ENCODE measurements around the gene IL20RB. TPM values are rescaled to one million over a fixed set of nuclear protein-coding genes. Genes with fewer than 3 reads are reported as not detected.
A peak's percentile ranks its signal among the peaks of the same experiment; 100 is the strongest.

Gene IL20RB
- total and polyA plus RNA-seq, 5 donors from 2014 or later = 0.23 to 2.8 (median 0.51) TPM; not detected in 1

DNA sequence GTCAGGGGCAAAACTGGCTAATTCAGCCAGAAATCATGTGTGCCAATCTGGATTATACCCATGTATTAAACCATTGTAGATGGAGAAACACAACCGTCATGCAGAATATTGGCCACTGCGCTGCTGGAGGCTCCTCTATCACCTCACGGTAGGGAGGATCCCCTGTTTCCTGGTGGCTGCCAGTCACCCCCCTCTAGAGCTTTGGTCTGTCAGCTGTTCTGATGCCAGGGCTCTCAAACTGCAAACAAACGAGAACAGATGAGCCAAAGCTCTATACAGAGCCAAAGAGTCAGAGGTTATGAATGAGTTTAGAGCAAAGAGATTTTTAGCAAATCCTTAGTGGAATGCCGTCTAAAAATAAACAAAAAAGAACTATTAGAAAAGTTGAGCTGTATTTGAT lies 62.5 kb downstream of the IL20RB start:
- peaks cover 13% of the 10 kb centered on the region for H3K27me3 Mint-ChIP-seq
- H3K36me3 Mint-ChIP-seq = no peaks in the 10 kb centered on the region
- H3K4me1 ChIP-seq (ENCODE audit: control insufficient read depth, insufficient read depth, low read length, poor library complexity, severe bottlenecking) = no peaks in the 10 kb centered on the region
- no peaks in the 10 kb centered on the region for H3K36me3 ChIP-seq (ENCODE audit: control insufficient read depth, insufficient read depth, low read length)
- H3K9me3 Mint-ChIP-seq = no peaks in the 10 kb centered on the region
- H3K27me3 ChIP-seq (ENCODE audit: control insufficient read depth, insufficient read depth, low read length) = peaks cover 2% of the 10 kb centered on the region
- H3K4me1 Mint-ChIP-seq = no peaks in the 10 kb centered on the region
- no peak overlapping the region for H3K27ac Mint-ChIP-seq
- no peak overlapping the region for H3K27ac ChIP-seq (ENCODE audit: insufficient read depth, low read length, poor library complexity, severe bottlenecking)
- H3K9me3 ChIP-seq (ENCODE audit: control insufficient read depth in 2 of 2, low read length in 2 of 2) = no peaks in the 10 kb centered on the region
- H3K4me3 ChIP-seq (ENCODE audit: low read depth, low read length) = no peak overlapping the region
- no peak overlapping the region for H3K4me3 Mint-ChIP-seq
- ATAC-seq (ENCODE audit: low read depth in 2 of 2) (no peak), DNase-seq (no peak)

DNA sequence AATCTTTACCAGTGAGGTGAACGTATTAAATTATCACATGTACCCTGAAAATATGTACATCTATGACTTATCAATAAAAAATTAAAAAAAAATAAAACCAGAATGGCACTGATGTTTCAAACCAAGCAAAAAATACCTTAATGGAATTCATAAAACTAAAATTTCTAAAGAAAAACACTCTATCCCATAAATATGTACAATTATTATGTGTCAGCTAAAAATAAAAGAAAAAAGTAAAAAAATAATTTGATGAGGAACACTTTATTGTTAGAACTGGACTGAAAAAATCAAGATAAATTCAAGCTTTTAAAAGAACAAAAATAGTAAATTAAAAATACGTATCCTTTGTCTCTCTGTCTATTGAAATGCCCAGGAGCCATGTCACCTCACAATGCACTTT lies 63.1 kb downstream of the IL20RB start:
- H3K4me1 ChIP-seq (ENCODE audit: control insufficient read depth, insufficient read depth, low read length, poor library complexity, severe bottlenecking) = no peaks in the 10 kb centered on the region
- ATAC-seq (ENCODE audit: low read depth in 2 of 2) = no peak
- no peak for DNase-seq
- no peaks in the 10 kb centered on the region for H3K9me3 ChIP-seq (ENCODE audit: control insufficient read depth in 2 of 2, low read length in 2 of 2)
- Mint-ChIP-seq H3K4me3 (no peak overlapping the region), H3K27me3 (peaks cover 13% of the 10 kb centered on the region), H3K4me1 (no peaks in the 10 kb centered on the region), H3K27ac (no peak overlapping the region), H3K9me3 (no peaks in the 10 kb centered on the region), H3K36me3 (no peaks in the 10 kb centered on the region)
- H3K27ac ChIP-seq (ENCODE audit: insufficient read depth, low read length, poor library complexity, severe bottlenecking) = no peak overlapping the region
- peaks cover 2% of the 10 kb centered on the region for H3K27me3 ChIP-seq (ENCODE audit: control insufficient read depth, insufficient read depth, low read length)
- no peaks in the 10 kb centered on the region for H3K36me3 ChIP-seq (ENCODE audit: control insufficient read depth, insufficient read depth, low read length)
- H3K4me3 ChIP-seq (ENCODE audit: low read depth, low read length) = no peak overlapping the region

DNA sequence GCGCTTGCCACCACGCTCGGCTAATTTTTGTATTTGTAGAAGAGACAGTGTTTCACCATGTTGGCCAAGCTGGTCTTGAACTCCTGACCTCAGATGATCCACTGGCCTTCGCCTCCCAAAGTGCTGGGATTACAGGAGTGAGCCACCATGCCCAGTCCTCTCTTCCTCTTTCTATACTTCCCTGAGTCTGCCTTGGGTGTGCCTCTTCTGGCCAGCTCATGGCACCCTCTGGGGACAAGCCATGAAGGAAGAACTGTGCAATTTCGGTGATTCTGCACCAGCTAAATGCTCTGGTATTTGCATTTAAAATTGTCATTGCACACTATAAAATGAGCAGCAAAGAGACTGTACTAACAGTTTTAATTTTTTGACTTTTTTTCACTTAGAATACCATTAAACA lies 66.6 kb downstream of the IL20RB start:
- DNase-seq (no peak), ATAC-seq (ENCODE audit: low read depth in 2 of 2) (no peak)
- Histone ChIP-seq H3K36me3 (ENCODE audit: control insufficient read depth, insufficient read depth, low read length) (no peaks in the 10 kb centered on the region), H3K9me3 (ENCODE audit: control insufficient read depth in 2 of 2, low read length in 2 of 2) (no peaks in the 10 kb centered on the region), H3K27ac (ENCODE audit: insufficient read depth, low read length, poor library complexity, severe bottlenecking) (no peak overlapping the region), H3K4me1 (ENCODE audit: control insufficient read depth, insufficient read depth, low read length, poor library complexity, severe bottlenecking) (no peaks in the 10 kb centered on the region), H3K27me3 (ENCODE audit: control insufficient read depth, insufficient read depth, low read length) (peaks cover 2% of the 10 kb centered on the region), H3K4me3 (ENCODE audit: low read depth, low read length) (no peak overlapping the region)
- no peaks in the 10 kb centered on the region for H3K36me3 Mint-ChIP-seq
- peaks cover 26% of the 10 kb centered on the region for H3K27me3 Mint-ChIP-seq
- peaks cover 0 to 2% (median 0%) of the 10 kb centered on the region in 7 donors for H3K9me3 Mint-ChIP-seq
- no peak overlapping the region for H3K4me3 Mint-ChIP-seq
- H3K27ac Mint-ChIP-seq = no peak overlapping the region
- H3K4me1 Mint-ChIP-seq = no peaks in the 10 kb centered on the region

DNA sequence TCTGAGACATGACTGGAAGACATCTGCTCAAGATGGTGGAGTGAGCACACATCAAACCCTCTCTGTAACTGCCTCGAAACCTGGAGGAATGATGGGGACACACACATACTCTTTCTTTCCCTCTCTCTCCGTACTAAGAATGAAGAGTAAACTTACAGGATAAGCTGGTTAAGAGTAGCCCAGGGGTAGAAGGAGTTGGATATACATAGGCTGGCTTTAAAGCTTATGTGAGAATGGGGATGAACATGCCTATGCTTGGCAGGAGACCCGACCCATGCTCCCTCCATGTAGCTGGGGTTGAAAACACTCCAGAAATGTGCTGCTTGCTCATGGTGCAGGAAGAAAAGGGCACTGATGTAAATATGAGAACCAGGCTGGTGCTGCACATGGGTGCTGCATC lies 68.9 kb downstream of the IL20RB start:
- peaks cover 36% of the 10 kb centered on the region for H3K27me3 Mint-ChIP-seq
- no peaks in the 10 kb centered on the region for H3K4me1 ChIP-seq (ENCODE audit: control insufficient read depth, insufficient read depth, low read length, poor library complexity, severe bottlenecking)
- H3K36me3 ChIP-seq (ENCODE audit: control insufficient read depth, insufficient read depth, low read length) = no peaks in the 10 kb centered on the region
- H3K27me3 ChIP-seq (ENCODE audit: control insufficient read depth, insufficient read depth, low read length) = no peaks in the 10 kb centered on the region
- H3K9me3 ChIP-seq (ENCODE audit: control insufficient read depth in 2 of 2, low read length in 2 of 2) = no peaks in the 10 kb centered on the region
- no peak overlapping the region for H3K4me3 Mint-ChIP-seq
- H3K4me3 ChIP-seq (ENCODE audit: low read depth, low read length) = no peak overlapping the region
- H3K27ac Mint-ChIP-seq = no peak overlapping the region
- no peaks in the 10 kb centered on the region for H3K4me1 Mint-ChIP-seq
- H3K27ac ChIP-seq (ENCODE audit: insufficient read depth, low read length, poor library complexity, severe bottlenecking) = no peak overlapping the region
- no peak for ATAC-seq (ENCODE audit: low read depth in 2 of 2)
- no peaks in the 10 kb centered on the region for H3K36me3 Mint-ChIP-seq
- no peak for DNase-seq
- H3K9me3 Mint-ChIP-seq = peaks cover 0 to 2% (median 0%) of the 10 kb centered on the region in 7 donors

DNA sequence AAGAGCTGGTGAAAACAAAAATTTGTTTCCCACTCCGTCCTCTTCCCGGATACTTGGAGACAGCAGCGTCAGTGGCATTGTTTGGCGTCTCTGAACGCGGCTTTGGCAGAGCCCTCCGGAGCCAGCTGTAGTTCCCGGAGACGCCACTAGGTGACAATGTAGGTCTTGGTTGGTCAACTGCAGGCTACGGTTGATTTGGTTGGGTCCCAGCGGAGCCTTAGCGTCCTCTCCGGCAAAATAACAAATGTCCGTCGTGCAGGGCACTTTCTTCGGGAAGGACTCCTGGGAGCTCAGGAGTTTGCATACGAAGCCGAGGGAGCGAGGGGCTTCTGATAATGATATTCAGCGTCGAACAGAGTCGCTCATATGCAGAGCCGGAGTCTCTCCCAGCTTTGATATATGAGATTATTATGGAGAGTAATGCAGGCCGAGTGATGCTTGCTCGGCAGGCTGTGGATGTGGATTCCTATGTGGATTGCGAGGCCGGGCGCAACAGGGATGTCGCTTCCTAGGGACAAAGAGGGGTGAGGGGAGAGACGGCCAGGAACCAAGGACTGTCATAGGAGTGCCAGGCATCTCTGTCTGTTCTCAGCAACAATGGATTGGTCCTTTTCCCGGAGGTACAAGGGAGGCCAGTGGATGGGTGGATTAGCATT lies 74.8 kb downstream of the IL20RB start:
- Mint-ChIP-seq H3K9me3 (no peaks in the 10 kb centered on the region), H3K27ac (no peak overlapping the region), H3K36me3 (no peaks in the 10 kb centered on the region), H3K4me3 (peak overlapping the region in 2 of 4 donors; percentile 58 to 79), H3K4me1 (peaks cover 4 to 9% (median 6%) of the 10 kb centered on the region in 4 donors), H3K27me3 (peaks cover 45% of the 10 kb centered on the region)
- Histone ChIP-seq H3K9me3 (ENCODE audit: control insufficient read depth in 2 of 2, low read length in 2 of 2) (no peaks in the 10 kb centered on the region), H3K27me3 (ENCODE audit: control insufficient read depth, insufficient read depth, low read length) (peaks cover 2% of the 10 kb centered on the region), H3K27ac (ENCODE audit: insufficient read depth, low read length, poor library complexity, severe bottlenecking) (no peak overlapping the region), H3K4me1 (ENCODE audit: control insufficient read depth, insufficient read depth, low read length, poor library complexity, severe bottlenecking) (peaks cover 7% of the 10 kb centered on the region), H3K4me3 (ENCODE audit: low read depth, low read length) (peak overlapping the region; percentile 59), H3K36me3 (ENCODE audit: control insufficient read depth, insufficient read depth, low read length) (no peaks in the 10 kb centered on the region)
- ATAC-seq (ENCODE audit: low read depth in 2 of 2) = peak in 1 of 2 donors; percentile 73
- DNase-seq = peak; percentile 48 to 67 (median 60)

DNA sequence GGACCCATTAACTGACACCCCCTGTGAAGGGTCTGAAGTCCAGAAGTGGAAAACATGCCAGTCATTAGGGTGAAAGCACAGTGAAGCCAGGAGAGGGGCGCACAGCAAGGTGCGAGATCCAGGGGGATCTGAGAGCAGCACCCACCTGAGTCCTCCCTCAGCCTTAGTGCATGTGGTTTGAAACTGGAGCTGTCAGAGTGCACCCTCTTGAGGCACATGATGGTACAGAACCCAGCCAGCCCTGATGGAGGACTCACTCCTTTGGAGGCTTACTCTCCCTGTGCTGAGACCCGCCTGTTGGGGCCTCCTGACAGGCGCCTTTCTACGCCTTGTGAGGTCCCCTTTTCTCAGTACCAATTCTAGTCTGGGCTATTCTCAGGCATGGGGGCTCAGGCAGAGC lies 77.8 kb downstream of the IL20RB start:
- Histone ChIP-seq H3K27me3 (ENCODE audit: control insufficient read depth, insufficient read depth, low read length) (peaks cover 2% of the 10 kb centered on the region), H3K27ac (ENCODE audit: insufficient read depth, low read length, poor library complexity, severe bottlenecking) (no peak overlapping the region), H3K36me3 (ENCODE audit: control insufficient read depth, insufficient read depth, low read length) (no peaks in the 10 kb centered on the region), H3K4me3 (ENCODE audit: low read depth, low read length) (no peak overlapping the region), H3K4me1 (ENCODE audit: control insufficient read depth, insufficient read depth, low read length, poor library complexity, severe bottlenecking) (peaks cover 7% of the 10 kb centered on the region), H3K9me3 (ENCODE audit: control insufficient read depth in 2 of 2, low read length in 2 of 2) (no peaks in the 10 kb centered on the region)
- Mint-ChIP-seq H3K27ac (no peak overlapping the region), H3K27me3 (peaks cover 34% of the 10 kb centered on the region), H3K4me3 (no peak overlapping the region), H3K9me3 (peaks cover 0 to 1% (median 0%) of the 10 kb centered on the region in 7 donors), H3K36me3 (no peaks in the 10 kb centered on the region), H3K4me1 (peaks cover 4 to 9% (median 6%) of the 10 kb centered on the region in 4 donors)
- ATAC-seq (ENCODE audit: low read depth in 2 of 2) (no peak), DNase-seq (no peak)

DNA sequence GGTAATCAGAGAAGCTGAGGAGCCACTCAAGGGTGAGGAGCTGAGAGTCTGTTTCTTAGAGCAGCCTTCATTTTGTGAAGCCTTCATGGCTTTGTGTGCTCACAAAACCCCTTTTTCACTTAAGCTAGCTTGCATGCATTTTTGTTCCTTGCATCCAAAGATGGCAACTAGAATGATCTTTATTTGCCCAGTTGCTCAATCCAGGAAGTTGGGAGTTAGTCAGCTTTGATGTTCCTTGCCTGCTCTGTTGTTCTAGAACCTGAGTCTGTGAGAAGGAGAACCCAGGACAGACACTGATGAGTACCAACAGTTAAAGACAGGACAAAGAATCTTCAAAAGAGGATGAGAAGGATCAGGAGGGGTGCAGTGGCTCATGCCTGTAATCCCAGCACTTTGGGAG lies 81.8 kb downstream of the IL20RB start:
- no peak for ATAC-seq (ENCODE audit: low read depth in 2 of 2)
- H3K27ac Mint-ChIP-seq = no peak overlapping the region
- Histone ChIP-seq H3K9me3 (ENCODE audit: control insufficient read depth in 2 of 2, low read length in 2 of 2) (no peaks in the 10 kb centered on the region), H3K36me3 (ENCODE audit: control insufficient read depth, insufficient read depth, low read length) (no peaks in the 10 kb centered on the region), H3K4me1 (ENCODE audit: control insufficient read depth, insufficient read depth, low read length, poor library complexity, severe bottlenecking) (no peaks in the 10 kb centered on the region), H3K27ac (ENCODE audit: insufficient read depth, low read length, poor library complexity, severe bottlenecking) (no peak overlapping the region), H3K27me3 (ENCODE audit: control insufficient read depth, insufficient read depth, low read length) (peaks cover 3% of the 10 kb centered on the region), H3K4me3 (ENCODE audit: low read depth, low read length) (no peak overlapping the region)
- no peaks in the 10 kb centered on the region for H3K4me1 Mint-ChIP-seq
- H3K27me3 Mint-ChIP-seq = peaks cover 10% of the 10 kb centered on the region
- no peak for DNase-seq
- no peak overlapping the region for H3K4me3 Mint-ChIP-seq
- no peaks in the 10 kb centered on the region for H3K36me3 Mint-ChIP-seq
- peaks cover 0 to 1% (median 0%) of the 10 kb centered on the region in 7 donors for H3K9me3 Mint-ChIP-seq

DNA sequence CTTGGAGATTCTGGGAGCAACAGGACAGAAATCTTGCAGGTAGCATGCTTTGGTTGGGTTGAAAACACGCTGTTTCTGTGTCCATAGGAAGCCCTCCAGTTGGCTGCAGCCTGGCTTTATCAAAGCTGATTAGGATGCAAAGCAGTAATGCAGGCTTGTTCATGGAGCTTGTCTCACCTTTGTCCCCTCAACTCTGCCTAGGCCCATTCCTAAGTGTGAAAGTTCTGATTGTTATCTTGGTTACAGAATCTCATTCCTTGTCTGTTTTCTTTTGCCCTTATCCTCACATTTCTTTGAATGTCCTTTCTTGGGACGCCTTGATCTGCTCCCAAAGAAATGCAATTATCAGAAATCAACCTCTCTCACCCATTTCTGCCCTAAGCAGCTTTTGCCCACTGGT lies 83.5 kb downstream of the IL20RB start:
- no peak for DNase-seq
- no peak for ATAC-seq (ENCODE audit: low read depth in 2 of 2)
- Mint-ChIP-seq H3K27ac (no peak overlapping the region), H3K27me3 (peaks cover 22% of the 10 kb centered on the region), H3K4me1 (no peaks in the 10 kb centered on the region), H3K9me3 (peaks cover 0 to 1% (median 0%) of the 10 kb centered on the region in 7 donors), H3K36me3 (no peaks in the 10 kb centered on the region), H3K4me3 (no peak overlapping the region)
- Histone ChIP-seq H3K27me3 (ENCODE audit: control insufficient read depth, insufficient read depth, low read length) (peaks cover 3% of the 10 kb centered on the region), H3K4me1 (ENCODE audit: control insufficient read depth, insufficient read depth, low read length, poor library complexity, severe bottlenecking) (no peaks in the 10 kb centered on the region), H3K4me3 (ENCODE audit: low read depth, low read length) (no peak overlapping the region), H3K27ac (ENCODE audit: insufficient read depth, low read length, poor library complexity, severe bottlenecking) (no peak overlapping the region), H3K9me3 (ENCODE audit: control insufficient read depth in 2 of 2, low read length in 2 of 2) (no peaks in the 10 kb centered on the region), H3K36me3 (ENCODE audit: control insufficient read depth, insufficient read depth, low read length) (no peaks in the 10 kb centered on the region)

Data from CD4-positive, CD25-positive, alpha-beta regulatory T cell (primary cell).